Kidney (tissue), 14 donors: Measurements from ENCODE around the gene CNTN2. TPM values are rescaled to one million over a fixed set of nuclear protein-coding genes. Genes with fewer than 3 reads are reported as not detected.

Experiments used
- DNase-seq, 5 donors: peaks; one replicate each; pipeline ENCODE4 v3.0.0-alpha.2; 2013 to 2020
- FAIRE-seq: peaks from 2 replicates; lab custom pipeline; 2012; peaks lifted over from hg19 to GRCh38; lab: Jason Lieb, UNC
- H3K27ac ChIP-seq, 2 donors: one replicate each; pipeline ENCODE4 v1.7.0; 2013; ENCODE audit warnings: low read depth in 2 of 2, low read length in 2 of 2, inconsistent platforms in 1 of 2
- H3K27me3 ChIP-seq: one replicate; pipeline ENCODE4 v1.7.1; 2013; ENCODE audit warnings: low read length, inconsistent platforms; ENCODE audit not compliant: control insufficient read depth, insufficient read depth
- H3K36me3 ChIP-seq, 3 donors: one replicate each; pipeline versions ENCODE4 v1.7.0 to v1.7.1; 2013; ENCODE audit warnings: low read length in 3 of 3, control low read depth in 1 of 3, inconsistent platforms in 1 of 3; ENCODE audit not compliant: insufficient read depth in 3 of 3, control insufficient read depth in 2 of 3
- H3K4me1 ChIP-seq, 3 donors: one replicate each; pipeline versions ENCODE4 v1.7.0 to v1.7.1; 2013; ENCODE audit warnings: low read length in 3 of 3, inconsistent platforms in 1 of 3, low read depth in 1 of 3; ENCODE audit not compliant: control insufficient read depth in 2 of 3, insufficient read depth in 2 of 3
- H3K4me3 ChIP-seq, 3 donors: one replicate each; pipeline versions ENCODE4 v1.7.0 to v1.8.1; 2013; ENCODE audit warnings: low read length in 3 of 3, control low read depth in 1 of 3, inconsistent platforms in 1 of 3
- H3K9ac ChIP-seq, 3 donors: one replicate each; pipeline versions ENCODE4 v1.7.0 to v1.7.1; 2013; ENCODE audit warnings: low read length in 3 of 3, control low read depth in 1 of 3, inconsistent platforms in 1 of 3
- H3K9me3 ChIP-seq, 3 donors: one replicate each; pipeline versions ENCODE4 v1.7.0 to v1.7.1; 2013; ENCODE audit warnings: low read length in 3 of 3, control low read depth in 1 of 3, inconsistent platforms in 1 of 3; ENCODE audit not compliant: control insufficient read depth in 2 of 3, insufficient read depth in 1 of 3
- intact Hi-C: fragments of 100-400 bp; cut with DNase I; formaldehyde crosslinking; loops from one replicate; pipeline ENCODE4 v1.11.1; 2022
- polyA plus RNA-seq: library from polyadenylated mRNA; stranded (reverse); fragments of 350-450 nt; fragmentation: Illumina TruSeq; extraction: RNeasy Lipid Tissue Mini Kit (QIAGEN cat#74804); gene quantifications from one replicate; pipeline ENCODE4 v1.2.3, GENCODE V29; 2014; ENCODE audit warnings: low read depth, low replicate concordance; ENCODE audit not compliant: insufficient read depth
- total RNA-seq: library from RNA; stranded (reverse); fragmentation: NEBNext Ultra II Directional; extraction: Animal tissue kit (Norgen Biotek cat#: 25700); gene quantifications from one replicate; pipeline ENCODE4 v1.2.1, GENCODE V29; 2021
- TF ChIP-seq, protein P1 (sequence below): IDR thresholded peaks from 3 replicates; pipeline ENCODE4 v1.5.1; 2012; ENCODE audit warnings: mild to moderate bottlenecking, moderate library complexity, borderline replicate concordance; ENCODE audit not compliant: insufficient read depth; ENCODE audit errors: extremely low read depth
- donor health status: control.
- donor health status: control.
- donor health status: control.
- donor health status: control.
- donor health status: control.
- donor health status: DM: yes; HTN: yes; CAD: no.
- donor health status: Normal renal cell carcinoma (clear cell type).

The CNTN2 gene
- total and polyA plus RNA-seq, 2 donors from 2014 or later = 0.15 to 0.44 TPM

DNA sequence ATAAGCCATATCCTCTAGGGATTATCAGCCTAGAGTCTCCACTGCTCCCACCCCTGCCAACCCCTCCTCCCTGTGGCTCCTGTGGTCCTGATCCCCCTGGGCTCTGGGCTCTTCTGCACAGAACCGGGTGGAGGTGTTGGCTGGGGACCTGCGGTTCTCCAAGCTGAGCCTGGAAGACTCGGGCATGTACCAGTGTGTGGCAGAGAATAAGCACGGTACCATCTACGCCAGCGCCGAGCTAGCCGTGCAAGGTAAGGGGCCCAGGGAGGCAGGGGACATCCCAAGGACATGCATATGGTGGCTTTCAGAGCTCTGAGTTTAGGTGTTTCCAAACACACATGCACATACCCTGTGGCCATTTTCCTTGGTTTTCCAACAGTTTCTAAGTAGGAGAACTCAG lies 19.3 kb downstream of the CNTN2 start:
- FAIRE-seq (no peak), DNase-seq (no peak)

DNA sequence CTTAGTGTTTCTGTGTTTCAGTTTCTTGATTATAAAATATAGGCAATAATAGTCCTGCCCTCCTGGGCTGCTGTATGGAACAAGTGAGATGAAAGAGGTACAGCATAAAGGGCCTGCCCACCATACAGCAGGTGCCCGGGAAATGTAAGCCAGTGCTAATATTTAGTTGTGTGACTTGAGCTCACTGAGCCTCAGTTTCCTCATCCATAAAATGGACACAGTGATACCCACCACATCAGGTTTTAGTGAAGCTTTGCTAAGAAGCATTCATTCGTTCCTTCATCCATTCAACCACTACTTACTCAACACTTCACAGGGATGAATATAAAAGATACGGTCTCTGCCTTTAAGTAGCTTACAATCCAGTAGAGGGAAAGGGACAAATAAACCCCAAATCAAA lies 19.9 kb downstream of the CNTN2 start:
- Histone ChIP-seq H3K27ac (no peak overlapping the region), H3K4me3 (no peak overlapping the region), H3K27me3 (no peaks in the 10 kb centered on the region), H3K36me3 (no peaks in the 10 kb centered on the region), H3K9ac (no peak overlapping the region), H3K4me1 (peaks cover 0 to 10% (median 0%) of the 10 kb centered on the region in 3 donors), H3K9me3 (no peaks in the 10 kb centered on the region)
- FAIRE-seq (no peak), DNase-seq (no peak)
- intact Hi-C loops = loop anchor here (10.0 kb wide), 1 partner anchor 88 kb away; no protein-coding TSS in a partner anchor
- TF ChIP-seq, protein P1, sequence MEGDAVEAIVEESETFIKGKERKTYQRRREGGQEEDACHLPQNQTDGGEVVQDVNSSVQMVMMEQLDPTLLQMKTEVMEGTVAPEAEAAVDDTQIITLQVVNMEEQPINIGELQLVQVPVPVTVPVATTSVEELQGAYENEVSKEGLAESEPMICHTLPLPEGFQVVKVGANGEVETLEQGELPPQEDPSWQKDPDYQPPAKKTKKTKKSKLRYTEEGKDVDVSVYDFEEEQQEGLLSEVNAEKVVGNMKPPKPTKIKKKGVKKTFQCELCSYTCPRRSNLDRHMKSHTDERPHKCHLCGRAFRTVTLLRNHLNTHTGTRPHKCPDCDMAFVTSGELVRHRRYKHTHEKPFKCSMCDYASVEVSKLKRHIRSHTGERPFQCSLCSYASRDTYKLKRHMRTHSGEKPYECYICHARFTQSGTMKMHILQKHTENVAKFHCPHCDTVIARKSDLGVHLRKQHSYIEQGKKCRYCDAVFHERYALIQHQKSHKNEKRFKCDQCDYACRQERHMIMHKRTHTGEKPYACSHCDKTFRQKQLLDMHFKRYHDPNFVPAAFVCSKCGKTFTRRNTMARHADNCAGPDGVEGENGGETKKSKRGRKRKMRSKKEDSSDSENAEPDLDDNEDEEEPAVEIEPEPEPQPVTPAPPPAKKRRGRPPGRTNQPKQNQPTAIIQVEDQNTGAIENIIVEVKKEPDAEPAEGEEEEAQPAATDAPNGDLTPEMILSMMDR = no peak

More for the DNA sequence above, 19.3 kb downstream of the CNTN2 start:
- Histone ChIP-seq H3K27ac (no peak overlapping the region), H3K4me3 (no peak overlapping the region), H3K4me1 (peaks cover 0 to 10% (median 0%) of the 10 kb centered on the region in 3 donors), H3K9me3 (no peaks in the 10 kb centered on the region), H3K36me3 (no peaks in the 10 kb centered on the region), H3K9ac (no peak overlapping the region), H3K27me3 (no peaks in the 10 kb centered on the region)
- intact Hi-C loops = loop anchor here (10.0 kb wide), 1 partner anchor 88 kb away; no protein-coding TSS in a partner anchor
- TF ChIP-seq, protein P1 = no peak

DNA sequence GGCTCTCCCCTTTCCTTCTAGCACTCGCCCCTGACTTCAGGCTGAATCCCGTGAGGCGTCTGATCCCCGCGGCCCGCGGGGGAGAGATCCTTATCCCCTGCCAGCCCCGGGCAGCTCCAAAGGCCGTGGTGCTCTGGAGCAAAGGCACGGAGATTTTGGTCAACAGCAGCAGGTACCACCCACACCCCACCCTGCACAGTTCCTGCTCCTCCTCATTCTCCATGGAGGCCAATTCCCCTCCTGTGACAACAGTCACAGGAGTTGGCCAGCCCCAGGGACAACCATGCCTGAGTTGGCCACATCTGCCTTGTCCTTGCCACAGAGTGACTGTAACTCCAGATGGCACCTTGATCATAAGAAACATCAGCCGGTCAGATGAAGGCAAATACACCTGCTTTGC lies 21.3 kb downstream of the CNTN2 start:
- no peaks in the 10 kb centered on the region for H3K36me3 ChIP-seq
- no peaks in the 10 kb centered on the region for H3K27me3 ChIP-seq
- TF ChIP-seq, protein P1 = no peak
- intact Hi-C loops = loop anchor here (10.0 kb wide), 1 partner anchor 90 kb away; no protein-coding TSS in a partner anchor
- H3K9me3 ChIP-seq = no peaks in the 10 kb centered on the region
- DNase-seq = no peak
- no peak overlapping the region for H3K9ac ChIP-seq
- peaks cover 0 to 5% (median 0%) of the 10 kb centered on the region in 3 donors for H3K4me1 ChIP-seq
- no peak for FAIRE-seq
- no peak overlapping the region for H3K27ac ChIP-seq
- H3K4me3 ChIP-seq = no peak overlapping the region
